ENCODE data around the gene JAZF1.

DNA sequence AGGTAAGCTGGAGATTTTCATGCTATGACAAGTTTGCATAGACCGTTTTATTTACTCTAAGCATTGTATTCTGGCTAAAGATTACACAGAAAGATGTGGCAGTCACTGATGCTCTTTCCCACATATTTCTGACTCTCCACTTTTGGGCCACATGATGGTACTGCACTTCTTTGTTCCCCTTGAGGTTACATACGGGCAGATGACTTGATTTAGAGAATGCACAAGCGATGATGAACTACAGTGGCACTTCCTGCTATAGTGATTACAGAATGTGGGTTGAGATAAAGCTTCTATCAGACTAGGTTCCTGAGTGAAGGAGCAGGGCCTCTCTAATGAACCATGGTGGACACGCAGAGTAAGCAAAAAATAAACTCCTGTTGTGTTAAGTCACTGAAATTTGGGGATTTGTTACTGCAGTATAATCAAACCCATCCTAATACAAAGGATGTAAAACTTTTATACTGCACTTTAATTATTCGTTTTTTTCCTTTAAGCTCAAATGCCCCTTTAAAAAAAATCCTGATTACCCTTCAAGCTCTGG lies 262.8 kb downstream of the JAZF1 start:
- TF ChIP-seq TAF1 (IDR thresholded peaks at IDR 0.05; ENCODE audit: low read depth) (no peak), CEBPB (IDR thresholded peaks at IDR 0.05) (no peak), YY1 (IDR thresholded peaks at IDR 0.05; ENCODE audit: low read depth) (no peak), CREB1 (IDR thresholded peaks at IDR 0.05; ENCODE audit: low read depth) (no peak), TCF12 (IDR thresholded peaks at IDR 0.05; ENCODE audit: low read depth) (no peak), TEAD4 (IDR thresholded peaks at IDR 0.05) (no peak), NFIC (IDR thresholded peaks at IDR 0.05) (no peak), RAD21 (IDR thresholded peaks at IDR 0.05; ENCODE audit: low read depth) (no peak)
